ENCODE results near the gene PLK5.
A peak's percentile ranks its signal among the peaks of the same experiment; 100 is the strongest.
"Not testable (repeated sequence)": the region's sequence is repeated elsewhere in the genome, so short reads cannot be mapped to it uniquely, and the experiment has no call there.

Gene PLK5

GRCh38 chr19:1523412-1524286 is at the start of gene PLK5:
Gene PLK5 (plus strand): TSS chr19:1524077. CDS start chr19:1526997, 2,920 bp downstream.
- no peak for DNase-seq

- DNase-seq, result no peak
Measured at GRCh38 chr19:1474765-1475351, 49.0 kb upstream of the PLK5 start.

- DNase-seq, result no peak
Measured at GRCh38 chr19:1475751-1476437, 48.0 kb upstream of the PLK5 start.

- not testable (repeated sequence) for DNase-seq
Measured at GRCh38 chr19:1477056-1477455, 46.8 kb upstream of the PLK5 start.

- peak; percentile 88 for DNase-seq
Measured at GRCh38 chr19:1478934-1479707, 44.8 kb upstream of the PLK5 start, which contains the start of gene C19orf25. Gene C19orf25 (minus strand): TSS chr19:1479215. CDS start chr19:1478903, 312 bp downstream.

GRCh38 chr19:1481224-1481892 is 42.5 kb upstream of the PLK5 start:
- DNase-seq, result no peak

GRCh38 chr19:1481893-1482360 is 42.0 kb upstream of the PLK5 start:
- DNase-seq, result no peak

- DNase-seq, result no peak
Measured at GRCh38 chr19:1482361-1483130, 41.3 kb upstream of the PLK5 start.

GRCh38 chr19:1483131-1483978 is 40.5 kb upstream of the PLK5 start:
- no peak for DNase-seq

- no peak for DNase-seq
Measured at GRCh38 chr19:1483979-1484428, 39.9 kb upstream of the PLK5 start.

GRCh38 chr19:1486720-1487575 is 36.9 kb upstream of the PLK5 start:
- no peak for DNase-seq

GRCh38 chr19:1487576-1488281 is 36.1 kb upstream of the PLK5 start:
- DNase-seq, result no peak

- DNase-seq, result no peak
Measured at GRCh38 chr19:1488282-1488601, 35.6 kb upstream of the PLK5 start.

- no peak for DNase-seq
Measured at GRCh38 chr19:1489463-1490310, 34.2 kb upstream of the PLK5 start.

- DNase-seq, result peak; percentile 97
Measured at GRCh38 chr19:1490311-1491113, 33.4 kb upstream of the PLK5 start, which contains the start of gene PCSK4. Gene PCSK4 (minus strand): TSS chr19:1490350. CDS start chr19:1490346, 4 bp downstream.

GRCh38 chr19:1491114-1491848 is 32.6 kb upstream of the PLK5 start, which contains the start of gene REEP6:
Gene REEP6 (plus strand): TSS chr19:1491181. CDS start chr19:1491270, 89 bp downstream.
- no peak for DNase-seq

Data from NCI-H1092 (cell line).